Heart left ventricle (tissue), 13 donors: ENCODE measurements around the gene STK17A.

ENCODE experiments used
- CTCF ChIP-seq, 12 donors: fragments of 200-600 bp; sonication (generic) in 4 of 12; IDR thresholded peaks; one replicate each; pipeline versions ENCODE4 v1.5.0 to v1.8.0; 2018 to 2022; ENCODE audit warnings: antibody characterized with exemption in 12 of 12, mild to moderate bottlenecking in 5 of 12
- POLR2A ChIP-seq, 2 donors: fragments of 450-650 bp; IDR thresholded peaks; one replicate each; pipeline ENCODE4 v1.6.1; 2017; ENCODE audit warnings: antibody characterized with exemption in 2 of 2, mild to moderate bottlenecking in 2 of 2, moderate library complexity in 2 of 2
- donor health status: ischemic (EF 13 %, LVEDD 7.1; RV severe dilation, severe dysfunction).
- donor health status: DM: no; HTN: yes; CAD: no.
- donor health status: DM: no; HTN: no; CAD: no.
- donor health status: ischemic (EF 25% LVEDD 6.9; RV normal size, moderate dysfunction).
- donor health status: ischemic (EF 25% LVEDD 5.7; RV mildly dilated, moderate dysfunction).
- donor health status: ischemic (EF 35%, LVEDD 5.7; RV mildly dilated, moderate dysfunction).
- donor health status: nonischemic (EF 11% LVEDD 7.7; RV severe dilation, severe dysfunction).
- donor health status: DM: yes; HTN: yes; CAD: no.
- donor health status: PGD.
- donor health status: ischemic (EF 29% LVEDD 5.4; RV normal size, mild dysfunction).
- donor health status: nonischemic (EF 23%, LVEDD 6.1; RV moderate dilation, normal function).

- TF ChIP-seq POLR2A (IDR thresholded peaks at IDR 0.05) = no peak
- no peak for TF ChIP-seq CTCF (IDR thresholded peaks at IDR 0.05)
Measured at GRCh38 chr7:43591558-43592180, 8.8 kb downstream of the STK17A start.
